Panc1 (cell line): ENCODE data around the gene ALDH5A1. TPM values are rescaled to one million over a fixed set of nuclear protein-coding genes. Genes with fewer than 3 reads are reported as not detected.

Experiments used
- ATAC-seq: fragments of 200-7000 bp; cut with Tn5 transposase; 2 replicates; pipeline ENCODE4 v1.9.1; 2020; ENCODE audit warnings: mild to moderate bottlenecking, moderate library complexity
- BruUV-seq: library from RNA; stranded (reverse); fragments of 400-500 nt; replicated peaks from 2 replicates; lab custom pipeline; 2021; lab: Mats Ljungman, UMichigan
- CTCF ChIA-PET: fragments of 300-600 bp; sonication (Branson Sonifier 250); formaldehyde crosslinking; loops from one replicate; lab custom pipeline; 2022; ENCODE audit warnings: antibody characterized with exemption; lab: Charles Lee
- POLR2A ChIA-PET: fragments of 300-600 bp; sonication (Branson Sonifier 250); formaldehyde crosslinking; loops from one replicate; lab custom pipeline; 2022; ENCODE audit warnings: antibody characterized with exemption; lab: Charles Lee
- DNase-seq: peaks from one replicate; pipeline ENCODE4 v3.0.0-alpha.2; 2010; ENCODE audit warnings: low read depth, low spot score
- H3K27ac ChIP-seq: 2 replicates; pipeline ENCODE4 v1.5.1; 2011; ENCODE audit warnings: mild to moderate bottlenecking, low read length, inconsistent platforms
- H3K27me3 ChIP-seq: fragments of 200-500 bp; sonication (Bioruptor generic); 2 replicates; pipeline ENCODE4 v1.6.0; 2014; ENCODE audit warnings: low read length, inconsistent platforms; ENCODE audit not compliant: control insufficient read depth, insufficient read depth
- H3K36me3 ChIP-seq: fragments of 200-500 bp; sonication (Bioruptor generic); 2 replicates; pipeline ENCODE4 v1.5.1; 2014; ENCODE audit warnings: inconsistent platforms, mild to moderate bottlenecking, low read length, moderate library complexity; ENCODE audit not compliant: control insufficient read depth, insufficient read depth
- H3K4me1 ChIP-seq: 2 replicates; pipeline ENCODE4 v1.5.1; 2011; ENCODE audit warnings: inconsistent platforms, mild to moderate bottlenecking, low read length, moderate library complexity; ENCODE audit not compliant: control insufficient read depth, insufficient read depth
- H3K4me3 ChIP-seq, 2 experiments: 2 replicates each; pipeline ENCODE4 v1.5.1; 2011 to 2012; ENCODE audit warnings: low read depth in 2 of 2, low read length in 2 of 2, mild to moderate bottlenecking in 2 of 2, inconsistent platforms in 1 of 2, moderate library complexity in 1 of 2
- H3K9me3 ChIP-seq: fragments of 200-500 bp; sonication (Bioruptor generic); 2 replicates; pipeline ENCODE4 v1.5.1; 2014; ENCODE audit warnings: low read depth, mild to moderate bottlenecking, inconsistent platforms, low read length, moderate library complexity; ENCODE audit not compliant: control insufficient read depth, insufficient read depth
- CTCF ChIP-seq: fragments of 450-650 bp; IDR thresholded peaks from 2 replicates; pipeline ENCODE4 v1.5.1; 2017; ENCODE audit warnings: mild to moderate bottlenecking
- POLR2AphosphoS5 ChIP-seq: IDR thresholded peaks from 2 replicates; pipeline ENCODE4 v1.6.1; 2012; ENCODE audit warnings: mild to moderate bottlenecking, low read depth, low read length, moderate library complexity
- REST ChIP-seq, 2 experiments: IDR thresholded peaks; 2 replicates each; pipeline ENCODE4 v1.6.1; 2011 to 2012; ENCODE audit warnings: low read depth in 2 of 2, control low read depth in 1 of 2, low read length in 1 of 2, mild to moderate bottlenecking in 1 of 2, moderate library complexity in 1 of 2; ENCODE audit not compliant: insufficient read depth in 1 of 2
- SIN3A ChIP-seq: IDR thresholded peaks from 2 replicates; pipeline ENCODE4 v1.6.1; 2012; ENCODE audit warnings: low read depth, mild to moderate bottlenecking, low read length, moderate library complexity, borderline replicate concordance; ENCODE audit not compliant: insufficient read depth
- TCF7L2 ChIP-seq: IDR thresholded peaks from 2 replicates; pipeline ENCODE4 v1.6.1; 2011; ENCODE audit warnings: mild to moderate bottlenecking, low read depth, low read length, inconsistent platforms
- in situ Hi-C: cut with HindIII; loops from 2 replicates; pipeline ENCODE4 v1.10.0; 2016; ENCODE audit warnings: low sequenced_read_pairs, low pct_unique_long_range_greater_than_20kb
- intact Hi-C: fragments of 100-400 bp; cut with micrococcal nuclease; formaldehyde crosslinking; loops from one replicate; pipeline ENCODE4 v1.10.0; 2022; ENCODE audit not compliant: unreplicated experiment
- total RNA-seq: library from RNA; stranded (reverse); gene quantifications from one replicate; pipeline ENCODE4 v1.2.1, GENCODE V29; 2021; ENCODE audit not compliant: unreplicated experiment

The ALDH5A1 gene
- total RNA-seq, 1 experiment from 2014 or later: 4.2 TPM

DNA sequence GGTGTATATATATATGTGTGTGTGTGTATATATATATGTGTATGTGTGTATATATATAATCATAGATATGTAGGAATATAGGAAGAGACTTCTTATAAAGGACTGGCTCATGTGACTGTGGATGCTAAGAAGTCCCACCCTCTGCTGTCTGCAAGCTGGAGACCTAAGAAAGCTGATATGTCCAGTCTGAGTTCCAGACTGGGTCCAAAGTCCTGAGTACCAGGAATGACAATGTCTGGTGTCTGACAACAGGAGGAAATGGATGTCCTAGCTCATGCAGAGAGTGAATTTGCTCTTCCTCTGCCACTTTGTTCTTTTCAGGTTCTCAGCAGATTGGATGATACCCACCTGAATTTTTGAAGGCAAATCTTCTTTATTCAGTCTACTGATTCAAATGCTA is 7.1 kb downstream of the ALDH5A1 start:
- no peak for ATAC-seq
- Histone ChIP-seq H3K27me3 (no peaks in the 10 kb centered on the region), H3K4me3 (no peak overlapping the region), H3K36me3 (no peaks in the 10 kb centered on the region), H3K27ac (no peak overlapping the region), H3K4me1 (no peaks in the 10 kb centered on the region), H3K9me3 (no peaks in the 10 kb centered on the region)
- BruUV-seq: no TSS peak
- intact Hi-C loops (no loop called here), in situ Hi-C loops (no loop called here)
- ChIA-PET CTCF (interaction anchor here (0.6 kb wide), 1 partner anchor 10 kb away, joined by 13 read pairs; no protein-coding TSS in a partner anchor), POLR2A (no interaction called here)
- no peak for TF ChIP-seq TCF7L2
- TF ChIP-seq POLR2AphosphoS5: no peak
- TF ChIP-seq SIN3A: no peak
- no peak for TF ChIP-seq REST (IDR thresholded peaks at IDR 0.05; ENCODE audit: insufficient read depth in 1 of 2, low read depth in 2 of 2, low read length in 1 of 2)
- TF ChIP-seq CTCF: no peak
- no peak for DNase-seq

- no peak for TF ChIP-seq POLR2AphosphoS5
- TF ChIP-seq TCF7L2: no peak
- no peak for TF ChIP-seq SIN3A
- no peak for TF ChIP-seq CTCF
- TF ChIP-seq REST (IDR thresholded peaks at IDR 0.05; ENCODE audit: insufficient read depth in 1 of 2, low read depth in 2 of 2, low read length in 1 of 2): no peak
- ChIA-PET POLR2A (no interaction called here), CTCF (no interaction called here)
- DNase-seq: no peak
- no TSS peak for BruUV-seq
- no peaks in the 10 kb centered on the region for H3K4me1 ChIP-seq
- in situ Hi-C loops: no loop called here
- no peak overlapping the region for H3K4me3 ChIP-seq
- H3K27me3 ChIP-seq: no peaks in the 10 kb centered on the region
- H3K9me3 ChIP-seq: no peaks in the 10 kb centered on the region
- intact Hi-C loops: no loop called here
- no peak for ATAC-seq
- H3K36me3 ChIP-seq: no peaks in the 10 kb centered on the region
- H3K27ac ChIP-seq: no peak overlapping the region
These were observed 9.5 kb downstream of the ALDH5A1 start for GRCh38 chr6:24504287-24504648.
